CD4-positive, alpha-beta T cell treated with Interleukin-10 for 1 hour (primary cell): ENCODE data around the gene FAM98A.

Experiments used
- DNase-seq: peaks from one replicate; pipeline ENCODE4 v3.0.0-alpha.2; 2020

FAM98A gene

GRCh38 chr2:33595385-33595784, 3.7 kb downstream of the FAM98A start:
- DNase-seq: no peak

- DNase-seq: no peak
Measured at GRCh38 chr2:33589444-33589843, 9.7 kb downstream of the FAM98A start.

GRCh38 chr2:33588232-33588631, 10.9 kb downstream of the FAM98A start:
- DNase-seq: no peak

- DNase-seq: no peak
Measured at GRCh38 chr2:33586766-33587165, 12.3 kb downstream of the FAM98A start.

GRCh38 chr2:33583194-33583938, 15.7 kb downstream of the FAM98A start:
- peak; percentile 52 for DNase-seq

GRCh38 chr2:33581872-33582271, 17.2 kb downstream of the FAM98A start:
- DNase-seq: no peak

GRCh38 chr2:33579227-33579626, 19.9 kb downstream of the FAM98A start:
- no peak for DNase-seq

- DNase-seq: no peak
Measured at GRCh38 chr2:33577668-33578067, 21.4 kb downstream of the FAM98A start.

GRCh38 chr2:33577084-33577483, 22.0 kb downstream of the FAM98A start:
- DNase-seq: no peak

GRCh38 chr2:33573657-33574056, 25.4 kb downstream of the FAM98A start:
- no peak for DNase-seq

- DNase-seq: no peak
Measured at GRCh38 chr2:33570681-33571080, 28.4 kb downstream of the FAM98A start.

- DNase-seq: no peak
Measured at GRCh38 chr2:33561872-33562271, 37.2 kb downstream of the FAM98A start.

- DNase-seq: no peak
Measured at GRCh38 chr2:33560017-33560416, 39.1 kb downstream of the FAM98A start.

- no peak for DNase-seq
Measured at GRCh38 chr2:33559328-33559727, 39.8 kb downstream of the FAM98A start.

- no peak for DNase-seq
Measured at GRCh38 chr2:33555681-33556080, 43.4 kb downstream of the FAM98A start.

- DNase-seq: no peak
Measured at GRCh38 chr2:33552758-33553461, 46.2 kb downstream of the FAM98A start.

- DNase-seq: no peak
Measured at GRCh38 chr2:33550206-33550605, 48.9 kb downstream of the FAM98A start.

GRCh38 chr2:33541243-33541642, 57.9 kb downstream of the FAM98A start:
- no peak for DNase-seq

- no peak for DNase-seq
Measured at GRCh38 chr2:33535421-33535820, 63.7 kb downstream of the FAM98A start.
